ENCODE data around the gene ADRB2.

ADRB2 gene

GRCh38 chr5:148805326-148806290, 20.8 kb upstream of the ADRB2 start:
- DNase-seq (ENCODE audit: low read depth in 2 of 2) = peak in 1 of 2 donors; percentile 30

GRCh38 chr5:148806520-148806931, 19.9 kb upstream of the ADRB2 start:
- no peak for DNase-seq (ENCODE audit: low read depth in 2 of 2)

GRCh38 chr5:148807851-148808250, 18.6 kb upstream of the ADRB2 start:
- no peak for DNase-seq (ENCODE audit: low read depth in 2 of 2)

- DNase-seq (ENCODE audit: low read depth in 2 of 2) = no peak
Measured at GRCh38 chr5:148808864-148809642, 17.4 kb upstream of the ADRB2 start.

GRCh38 chr5:148809781-148810524, 16.5 kb upstream of the ADRB2 start:
- no peak for DNase-seq (ENCODE audit: low read depth in 2 of 2)

- no peak for DNase-seq (ENCODE audit: low read depth in 2 of 2)
Measured at GRCh38 chr5:148810823-148811222, 15.6 kb upstream of the ADRB2 start.

- no peak for DNase-seq (ENCODE audit: low read depth in 2 of 2)
Measured at GRCh38 chr5:148811756-148812155, 14.7 kb upstream of the ADRB2 start.

- no peak for DNase-seq (ENCODE audit: low read depth in 2 of 2)
Measured at GRCh38 chr5:148815086-148815485, 11.3 kb upstream of the ADRB2 start.

- no peak for DNase-seq (ENCODE audit: low read depth in 2 of 2)
Measured at GRCh38 chr5:148815578-148815977, 10.8 kb upstream of the ADRB2 start.

GRCh38 chr5:148816357-148816756, 10.1 kb upstream of the ADRB2 start:
- DNase-seq (ENCODE audit: low read depth in 2 of 2) = no peak

GRCh38 chr5:148816782-148817181, 9.6 kb upstream of the ADRB2 start:
- DNase-seq (ENCODE audit: low read depth in 2 of 2) = no peak

GRCh38 chr5:148817606-148818005, 8.8 kb upstream of the ADRB2 start:
- DNase-seq (ENCODE audit: low read depth in 2 of 2) = no peak

GRCh38 chr5:148820461-148821395, 5.7 kb upstream of the ADRB2 start:
- no peak for DNase-seq (ENCODE audit: low read depth in 2 of 2)

GRCh38 chr5:148823871-148824270, 2.5 kb upstream of the ADRB2 start:
- DNase-seq (ENCODE audit: low read depth in 2 of 2) = no peak

GRCh38 chr5:148825716-148826052, 727 bp upstream of the ADRB2 start:
- no peak for DNase-seq (ENCODE audit: low read depth in 2 of 2)

GRCh38 chr5:148826739-148827070, 294 bp downstream of the ADRB2 start:
- no peak for DNase-seq (ENCODE audit: low read depth in 2 of 2)

GRCh38 chr5:148827723-148828122, 1.3 kb downstream of the ADRB2 start:
- DNase-seq (ENCODE audit: low read depth in 2 of 2) = no peak

- DNase-seq (ENCODE audit: low read depth in 2 of 2) = no peak
Measured at GRCh38 chr5:148828511-148829247, 2.3 kb downstream of the ADRB2 start.

- no peak for DNase-seq (ENCODE audit: low read depth in 2 of 2)
Measured at GRCh38 chr5:148829248-148829594, 2.8 kb downstream of the ADRB2 start.

GRCh38 chr5:148829734-148830133, 3.3 kb downstream of the ADRB2 start:
- DNase-seq (ENCODE audit: low read depth in 2 of 2) = no peak

GRCh38 chr5:148830211-148830610, 3.8 kb downstream of the ADRB2 start:
- no peak for DNase-seq (ENCODE audit: low read depth in 2 of 2)

All from stimulated activated CD8-positive, alpha-beta memory T cell treated with anti-CD3 and anti-CD28 coated beads, Interleukin-2, amount 100 ng/mL, for 48 hours (primary cell).